Renal cortical epithelial cell (primary cell): Measurements from ENCODE around the gene SCGB1C2. TPM values are rescaled to one million over a fixed set of nuclear protein-coding genes. Genes with fewer than 3 reads are reported as not detected.
"Not testable (repeated sequence)": the region's sequence is repeated elsewhere in the genome, so short reads cannot be mapped to it uniquely, and the experiment has no call there.

Experiments used
- DNase-seq: peaks from one replicate; pipeline ENCODE4 v3.0.0-alpha.2; 2011; ENCODE audit warnings: low read depth
- total RNA-seq: library from RNA; depleted of rRNA; stranded (reverse); fragments of >200 nt; gene quantifications from 2 replicates; pipeline ENCODE4 v1.2.3, GENCODE V29; 2014

Gene SCGB1C2
- not detected in 2 replicates for total RNA-seq

DNA sequence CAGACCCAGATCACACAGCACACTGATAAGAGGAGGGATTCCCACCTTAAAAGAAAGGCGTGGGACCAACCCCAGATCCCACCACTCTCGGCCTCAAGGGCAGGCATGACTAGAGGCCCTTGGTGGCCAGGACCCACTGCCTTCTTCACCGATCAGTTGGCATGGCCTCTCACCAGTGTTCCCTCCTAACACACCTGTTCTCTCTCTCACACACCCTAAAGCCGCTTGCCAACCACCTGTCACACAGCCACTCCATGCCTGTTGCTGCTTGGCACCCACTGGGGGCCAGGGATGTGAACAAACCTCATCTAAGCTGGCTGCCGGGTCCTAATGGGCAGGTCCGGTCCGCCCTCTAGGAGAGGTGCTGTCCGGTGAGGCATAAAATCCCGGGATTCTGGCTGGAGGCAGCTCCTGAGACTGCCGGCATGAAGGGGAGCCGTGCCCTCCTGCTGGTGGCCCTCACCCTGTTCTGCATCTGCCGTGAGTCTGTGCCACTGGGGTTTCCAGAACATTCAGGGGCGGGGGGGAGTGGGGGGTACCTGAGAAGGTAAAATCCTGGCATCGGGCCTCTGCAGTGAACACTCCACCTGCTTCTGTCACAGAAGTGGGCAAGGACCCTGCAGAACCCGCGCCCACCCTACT is at the start of gene SCGB1C2:
Gene SCGB1C2 (plus strand): TSS at position 404 of the 642 bp plus-strand sequence. CDS start 22 bp downstream, at position 426.
- not testable (repeated sequence) for DNase-seq

DNA sequence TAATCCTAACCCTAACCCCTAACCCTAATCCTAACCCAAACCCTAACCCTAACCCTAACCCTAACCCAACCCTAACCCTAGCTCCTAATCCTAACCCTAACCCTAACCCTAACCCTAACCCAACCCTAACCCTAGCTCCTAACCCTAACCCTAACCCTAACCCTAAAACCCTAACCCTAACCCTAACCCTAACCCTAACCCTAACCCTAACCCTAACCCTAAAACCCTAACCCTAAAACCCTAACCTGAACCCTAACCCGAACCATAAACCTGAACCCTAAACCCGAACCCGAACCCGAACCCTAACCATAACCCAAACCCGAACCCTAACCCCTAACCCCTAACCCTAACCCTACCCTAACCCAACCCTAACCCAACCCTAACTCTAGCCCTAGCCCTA is 24.3 kb upstream of the SCGB1C2 start:
- not testable (repeated sequence) for DNase-seq

DNA sequence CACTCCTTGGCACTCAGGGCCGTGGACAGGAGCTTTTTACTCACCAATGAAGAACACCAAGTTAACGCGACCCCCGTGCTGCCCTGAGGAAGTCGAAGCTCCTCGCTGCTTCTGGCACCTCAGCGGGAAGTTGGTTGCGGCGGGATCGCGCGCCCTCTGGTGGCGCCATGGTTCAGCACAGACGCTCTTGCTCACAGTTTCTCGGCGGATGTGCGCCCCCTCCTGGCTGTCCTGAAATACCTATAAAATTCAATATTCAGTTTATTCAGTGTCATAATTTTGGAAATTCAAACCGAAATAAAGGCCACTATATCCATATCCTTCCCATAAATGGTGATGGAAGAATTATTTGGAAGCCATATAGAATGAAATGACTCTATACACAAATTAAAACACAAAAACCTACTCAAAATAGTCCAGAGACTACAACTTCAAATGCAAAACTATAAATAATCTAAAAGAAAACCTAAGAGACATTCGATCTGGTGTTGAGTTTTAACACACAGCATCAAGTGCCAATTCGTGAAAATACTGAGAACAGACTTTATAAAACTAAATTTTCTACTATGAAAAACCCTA is 18.9 kb upstream of the SCGB1C2 start:
- peak; percentile 24 for DNase-seq

DNA sequence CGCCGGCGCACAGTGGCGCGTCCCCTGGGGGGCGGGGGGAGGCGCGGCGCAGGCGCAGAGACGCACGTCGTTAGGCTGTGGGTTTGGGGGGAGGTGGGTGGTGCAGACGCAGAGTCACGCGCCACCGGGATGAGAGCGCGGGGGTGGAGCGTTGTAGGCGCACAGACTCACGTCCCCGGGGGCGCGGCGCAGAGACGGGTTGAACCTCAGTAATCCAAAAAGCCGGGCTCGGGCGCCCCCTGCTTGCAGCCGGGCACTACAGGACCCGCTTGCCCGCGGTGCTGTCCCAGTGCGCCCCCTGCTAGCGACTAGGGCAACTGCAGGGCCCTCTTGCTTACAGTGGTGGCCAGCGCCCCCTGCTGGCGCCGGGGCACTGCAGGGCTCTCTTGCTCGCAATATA is 3.4 kb upstream of the SCGB1C2 start:
- DNase-seq: not testable (repeated sequence)

DNA sequence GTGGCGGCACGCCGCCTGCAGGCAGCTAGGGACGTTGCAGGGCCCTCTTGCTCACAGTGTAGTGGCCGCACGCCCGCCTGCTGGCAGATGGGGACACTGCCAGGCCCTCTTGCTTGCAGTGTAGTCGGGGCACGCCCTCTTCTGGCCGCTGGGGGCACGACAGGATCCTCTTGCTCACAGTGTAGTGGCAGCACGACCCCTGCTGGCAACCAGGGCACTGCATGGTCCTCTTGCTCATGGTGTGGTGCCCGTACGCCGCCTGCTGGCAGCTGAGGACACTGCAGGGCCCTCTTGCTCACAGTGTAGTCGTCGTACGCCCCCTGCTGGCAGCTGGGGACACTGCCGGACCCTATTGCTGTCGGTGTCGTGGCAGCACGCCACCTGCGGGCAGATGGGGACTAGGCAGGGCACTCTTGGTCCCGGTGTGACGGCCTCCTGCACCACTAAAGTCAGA is 3.0 kb upstream of the SCGB1C2 start:
- not testable (repeated sequence) for DNase-seq

DNA sequence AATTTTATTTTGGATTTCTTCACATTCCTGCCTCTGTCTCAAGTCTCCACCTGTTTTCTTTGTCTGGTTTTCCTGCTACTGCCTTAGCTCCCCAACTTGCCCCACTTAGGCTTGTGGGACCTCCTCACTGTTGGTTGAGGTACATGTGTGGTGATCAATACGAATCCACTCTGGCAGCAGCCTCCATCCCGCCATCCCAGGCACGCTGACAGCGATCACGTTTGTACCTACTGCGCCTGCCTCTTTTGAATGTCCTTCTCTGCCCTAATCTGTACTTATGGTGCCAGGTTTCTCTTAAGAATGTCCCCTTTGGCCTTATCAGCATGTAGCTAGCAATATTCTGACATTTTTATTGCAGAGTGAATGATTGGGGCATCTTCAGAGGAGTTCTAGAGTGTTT is 2.3 kb upstream of the SCGB1C2 start:
- not testable (repeated sequence) for DNase-seq

DNA sequence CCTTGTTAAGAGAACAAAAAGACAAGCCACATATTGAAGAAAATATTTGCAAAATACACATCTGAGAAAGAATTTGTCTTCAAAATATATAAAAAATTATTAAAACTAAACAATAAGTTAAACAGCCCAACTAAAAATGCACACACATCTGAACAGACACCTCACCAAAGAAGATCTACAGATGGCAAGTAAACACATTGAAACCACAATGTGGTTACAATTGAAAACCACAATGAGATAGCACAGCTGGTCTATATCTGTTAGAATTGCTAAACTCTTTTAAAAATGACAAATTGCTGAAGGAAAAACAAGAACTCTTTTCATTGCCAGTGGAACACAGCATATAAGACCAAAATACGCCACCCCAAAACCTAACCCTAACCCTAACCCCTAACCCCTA is 1.5 kb upstream of the SCGB1C2 start:
- DNase-seq: not testable (repeated sequence)

DNA sequence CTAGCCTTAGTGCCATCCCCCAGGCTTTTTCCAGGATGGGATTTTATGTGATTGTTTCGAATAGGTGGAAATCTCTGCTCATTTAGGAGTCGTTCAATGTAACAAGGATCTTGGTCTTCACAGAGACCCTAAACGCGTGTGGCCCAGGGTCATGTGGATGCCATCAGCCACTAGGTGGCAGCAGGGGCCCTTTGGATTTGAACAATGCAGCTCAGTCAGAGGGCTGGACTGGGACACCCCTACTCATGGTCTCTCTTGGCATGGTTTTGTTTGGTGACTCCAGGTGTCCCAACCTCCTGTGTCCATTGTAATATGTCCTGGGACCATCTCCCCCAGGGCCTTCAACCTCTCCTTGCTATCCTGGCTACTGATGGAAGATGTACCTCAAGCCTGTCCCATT is 838 bp upstream of the SCGB1C2 start:
- DNase-seq: not testable (repeated sequence)

DNA sequence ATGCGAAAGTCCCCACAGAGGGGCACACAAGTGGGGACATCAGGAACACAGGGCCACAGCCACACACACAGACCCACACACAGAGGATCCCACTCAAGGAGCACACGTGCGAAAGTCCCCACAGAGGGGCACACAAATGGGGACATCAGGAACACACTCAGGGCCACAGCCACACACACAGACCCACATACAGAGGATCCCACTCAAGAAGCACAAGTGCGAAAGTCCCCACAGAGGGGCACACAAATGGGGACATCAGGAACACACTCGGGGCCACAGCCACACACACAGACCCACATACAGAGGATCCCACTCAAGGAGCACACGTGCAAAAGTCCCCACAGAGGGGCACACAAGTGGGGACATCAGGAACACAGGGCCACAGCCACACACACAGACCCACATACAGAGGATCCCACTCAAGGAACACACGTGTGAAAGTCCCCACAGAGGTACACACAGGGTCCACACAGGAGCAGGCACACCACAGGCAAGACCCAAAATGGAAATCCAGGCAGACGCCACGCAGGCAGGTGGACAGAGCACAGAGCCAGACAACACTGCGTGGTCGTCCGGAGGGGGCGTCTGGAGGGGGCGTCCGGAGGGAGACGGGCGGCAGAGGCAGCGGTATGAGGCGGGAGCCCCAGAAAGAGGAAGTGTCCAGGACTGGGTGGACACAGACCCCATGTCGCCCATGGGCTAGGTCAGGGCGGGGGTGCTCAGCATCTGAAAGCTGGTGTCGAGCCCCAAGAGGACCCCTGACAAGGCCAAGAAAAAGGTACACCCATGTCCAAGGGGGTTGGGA is 2.2 kb downstream of the SCGB1C2 start:
- DNase-seq: not testable (repeated sequence)

DNA sequence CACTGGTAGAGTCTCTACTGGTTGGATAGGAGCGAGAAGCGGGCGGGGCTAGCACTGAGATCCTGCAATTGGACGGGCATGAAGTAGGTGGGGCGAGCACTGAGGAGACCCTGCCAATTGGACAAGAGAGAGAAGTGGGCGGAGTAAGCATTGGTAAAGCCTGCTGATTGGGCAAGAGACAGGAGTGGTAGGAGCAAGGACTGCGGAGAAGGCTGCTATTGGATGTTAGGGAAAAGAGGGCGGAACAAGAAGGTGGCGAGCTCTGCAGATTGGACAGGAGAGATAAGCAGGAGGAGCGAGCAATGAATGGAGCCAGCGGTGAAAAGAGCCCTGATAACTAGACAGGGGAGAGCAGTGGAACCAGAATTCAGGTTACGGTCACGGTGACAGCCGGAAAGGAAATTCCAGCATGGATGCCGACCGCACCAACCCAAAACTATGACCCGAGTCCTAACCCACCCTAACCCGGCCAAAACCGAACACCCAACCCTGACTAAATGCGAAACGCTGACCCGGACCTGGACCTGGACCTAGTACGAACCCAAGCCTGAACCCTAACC is 4.8 kb downstream of the SCGB1C2 start:
- DNase-seq: peak; percentile 49

DNA sequence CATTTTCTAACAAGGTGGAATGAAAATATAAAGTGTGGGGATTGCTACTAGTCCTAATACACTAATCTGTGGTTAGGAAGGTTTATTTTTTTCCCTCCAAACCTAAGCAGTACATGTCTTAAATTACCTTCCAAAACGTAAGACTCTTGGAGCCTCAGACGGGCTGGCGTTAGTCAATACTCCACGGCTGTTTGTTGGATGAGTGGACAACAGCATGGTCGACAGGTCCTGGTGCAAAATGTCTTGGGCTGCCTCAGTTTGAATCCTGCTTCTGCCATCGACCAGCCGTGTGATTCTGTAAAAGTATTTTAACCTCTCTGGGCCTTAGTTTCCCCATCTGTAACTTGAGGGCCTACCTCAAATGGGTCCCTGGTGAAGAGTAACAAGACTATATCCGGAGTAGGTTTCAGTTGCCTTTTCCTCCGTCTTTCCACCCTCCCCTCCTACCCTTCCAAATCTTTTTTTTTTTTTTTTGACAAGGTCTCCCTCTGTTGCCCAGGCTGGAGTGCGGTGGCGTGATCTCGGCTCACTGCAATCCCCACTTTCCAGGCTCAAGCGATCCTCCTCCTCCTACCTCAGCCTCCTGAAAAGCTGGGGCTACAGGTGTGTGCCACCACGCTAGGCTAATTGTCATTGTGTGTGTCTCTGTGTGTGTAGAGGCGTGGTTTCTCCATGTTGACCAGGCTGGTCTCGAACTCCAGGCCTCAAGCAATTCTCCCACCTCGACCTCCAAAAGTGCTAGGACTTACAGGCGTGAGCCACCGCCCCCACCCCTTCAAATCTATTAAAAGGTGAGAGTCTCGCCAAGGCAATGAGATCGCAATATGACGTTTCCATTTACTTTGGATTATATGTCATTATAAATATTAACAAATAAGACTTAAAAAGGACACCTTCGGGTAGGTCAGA is 5.8 kb downstream of the SCGB1C2 start:
- DNase-seq: no peak

DNA sequence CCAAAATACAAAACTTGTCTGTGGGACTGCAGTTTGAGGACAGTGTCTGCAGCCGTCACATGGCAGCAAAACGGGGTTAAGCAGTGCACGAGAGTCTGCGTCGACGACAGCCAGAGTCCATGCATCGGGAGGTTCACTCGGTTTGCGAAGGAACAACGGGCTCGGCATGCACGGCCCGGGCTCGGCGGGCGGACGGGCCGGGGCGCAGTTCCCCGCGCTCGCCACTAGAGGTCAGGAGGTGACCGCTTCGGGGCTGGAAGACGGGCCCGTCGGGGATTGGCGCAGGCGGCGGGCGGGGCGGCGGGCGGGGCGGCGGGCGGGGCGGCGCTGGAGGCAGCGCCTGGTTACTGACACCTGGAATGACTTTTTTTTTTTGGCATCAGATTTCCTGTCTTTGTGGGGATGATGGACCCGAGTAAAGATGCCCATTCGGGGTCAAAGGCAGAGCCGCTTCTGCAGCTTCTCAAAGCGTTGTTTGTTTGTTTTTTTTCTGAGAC is 6.5 kb downstream of the SCGB1C2 start:
- peak; percentile 23 for DNase-seq

DNA sequence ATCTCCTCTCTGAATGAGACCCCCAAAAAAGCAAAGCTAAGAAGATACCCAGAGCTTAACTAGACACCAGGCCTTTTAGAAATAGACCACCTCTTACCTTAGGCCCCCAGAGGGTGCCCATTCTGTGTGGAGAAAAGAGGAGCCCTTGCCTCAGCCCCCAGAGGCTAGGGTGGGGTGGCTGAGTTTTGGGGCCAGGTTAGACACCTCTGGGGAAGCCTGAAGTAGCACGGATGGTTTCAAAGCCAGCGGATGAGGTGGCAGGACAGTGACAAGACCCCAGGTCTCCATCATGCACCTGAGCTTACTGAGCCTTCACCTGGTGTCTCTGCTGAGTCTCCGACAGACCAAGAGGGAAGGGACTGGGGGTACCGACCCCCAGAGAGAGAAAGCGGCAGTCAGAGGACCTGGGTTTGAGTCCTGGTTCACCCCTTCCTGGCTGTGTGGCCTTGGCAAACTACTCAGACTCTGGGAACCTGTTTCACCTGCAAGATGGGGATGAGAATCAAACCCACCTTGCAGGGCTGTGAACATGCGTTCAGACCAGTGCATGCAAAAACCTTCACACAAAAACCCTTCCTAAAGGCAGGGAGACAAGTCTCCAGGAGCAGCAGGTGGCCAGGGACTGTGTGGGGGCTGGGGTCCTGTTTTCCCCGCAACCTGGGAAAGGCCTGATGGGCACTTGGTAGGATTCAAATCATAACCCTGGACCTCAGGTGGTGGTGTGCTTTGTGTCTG is 7.7 kb downstream of the SCGB1C2 start:
- no peak for DNase-seq

DNA sequence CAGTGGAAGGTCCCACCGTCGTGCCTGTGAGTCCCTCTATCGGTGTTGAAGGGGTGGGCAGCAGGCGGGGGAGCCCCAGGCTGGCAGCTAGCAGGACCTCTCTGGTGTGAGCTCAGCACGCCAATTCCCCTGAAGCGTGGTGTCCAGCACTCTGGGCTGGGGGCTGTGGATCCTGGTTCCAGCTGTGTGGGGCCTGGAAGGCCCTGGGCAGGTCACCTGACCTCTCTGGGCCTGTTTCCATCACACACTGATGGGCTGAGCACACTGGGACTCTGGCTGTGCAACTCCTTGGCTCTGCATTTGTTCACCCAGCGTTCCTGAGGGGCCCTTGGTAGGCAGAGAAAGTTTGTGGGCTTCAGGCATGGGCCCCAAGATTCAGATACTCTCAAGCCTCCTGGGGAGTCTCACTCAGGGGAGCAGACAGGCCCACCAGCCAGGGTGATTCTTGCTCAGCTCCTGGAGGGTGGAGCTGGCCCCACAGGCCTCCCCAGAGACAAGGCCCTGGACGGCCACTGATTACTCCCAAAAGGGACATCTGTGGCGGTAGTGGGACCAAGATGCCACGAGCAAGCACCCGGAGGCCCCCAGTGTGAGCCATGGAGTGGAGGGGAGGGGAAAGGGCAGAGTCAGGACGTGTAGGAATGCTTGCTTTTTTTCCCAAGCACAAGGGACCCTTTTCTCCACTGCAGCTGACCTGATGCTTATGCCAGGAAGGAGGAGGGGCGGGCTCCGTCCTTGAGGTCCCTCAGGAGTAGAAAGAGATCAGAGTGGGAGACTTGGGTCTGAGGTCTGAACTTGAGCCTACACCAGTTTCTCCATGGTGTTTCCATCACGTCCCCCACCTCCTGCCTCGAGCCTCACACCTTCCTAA is 8.5 kb downstream of the SCGB1C2 start:
- no peak for DNase-seq

DNA sequence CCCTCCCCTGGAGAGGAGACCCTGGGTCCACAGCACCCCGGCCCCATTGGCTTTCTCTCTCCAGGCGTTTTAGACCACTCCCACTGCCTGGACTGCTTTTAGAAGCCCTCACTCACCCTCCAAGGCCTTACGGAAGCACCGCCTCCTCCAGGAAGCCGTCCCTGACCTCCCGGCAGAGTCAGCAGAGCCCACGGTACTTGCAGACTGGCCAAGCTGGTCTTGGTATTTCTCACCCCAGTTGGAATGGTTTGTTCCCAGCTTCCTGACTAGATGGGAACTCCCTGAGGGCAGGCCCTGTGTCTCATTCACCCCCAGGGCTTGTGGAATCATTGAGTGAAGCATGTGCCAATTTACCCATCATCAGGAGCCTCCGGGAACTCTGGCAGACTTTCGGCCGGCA is 9.2 kb downstream of the SCGB1C2 start:
- no peak for DNase-seq

DNA sequence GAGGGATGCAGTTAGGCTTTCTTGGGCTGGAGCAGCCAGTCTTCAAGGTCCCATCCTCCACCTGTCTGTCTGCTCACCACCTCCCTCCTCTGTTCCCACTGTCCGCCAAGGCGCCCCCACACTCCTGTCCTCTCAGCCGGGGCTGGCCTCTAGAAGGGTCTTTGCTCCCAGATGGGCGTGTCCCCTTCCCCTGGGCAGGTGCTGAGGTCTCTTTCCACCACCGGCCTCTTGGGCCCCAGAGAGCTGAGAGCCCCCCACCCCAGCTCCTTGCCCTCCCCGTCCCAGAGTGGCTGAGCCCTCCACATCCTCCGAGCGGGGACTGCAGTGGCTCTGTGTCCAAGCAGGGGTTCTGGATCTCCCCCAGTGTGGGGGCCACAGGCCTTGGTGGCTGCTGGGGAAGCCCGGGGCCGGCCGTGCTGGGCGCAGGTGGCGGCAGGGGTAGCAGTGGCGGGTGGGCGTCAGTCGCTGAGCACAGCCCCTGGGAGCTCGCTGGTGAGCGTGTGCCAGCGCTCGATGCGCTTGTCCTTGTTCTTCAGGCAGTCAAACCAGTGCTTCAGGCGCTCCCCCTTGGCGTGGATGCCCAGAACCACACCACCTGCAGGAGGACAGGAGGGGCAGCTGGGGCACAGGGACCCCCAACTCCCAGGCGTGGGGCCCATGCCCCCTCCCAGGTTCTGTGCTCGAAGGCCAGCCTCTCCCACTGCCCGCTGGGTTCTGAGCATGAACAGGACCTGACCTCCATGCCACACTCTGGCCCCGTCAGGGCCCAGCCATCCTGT is 9.8 kb downstream of the SCGB1C2 start:
- DNase-seq: no peak

DNA sequence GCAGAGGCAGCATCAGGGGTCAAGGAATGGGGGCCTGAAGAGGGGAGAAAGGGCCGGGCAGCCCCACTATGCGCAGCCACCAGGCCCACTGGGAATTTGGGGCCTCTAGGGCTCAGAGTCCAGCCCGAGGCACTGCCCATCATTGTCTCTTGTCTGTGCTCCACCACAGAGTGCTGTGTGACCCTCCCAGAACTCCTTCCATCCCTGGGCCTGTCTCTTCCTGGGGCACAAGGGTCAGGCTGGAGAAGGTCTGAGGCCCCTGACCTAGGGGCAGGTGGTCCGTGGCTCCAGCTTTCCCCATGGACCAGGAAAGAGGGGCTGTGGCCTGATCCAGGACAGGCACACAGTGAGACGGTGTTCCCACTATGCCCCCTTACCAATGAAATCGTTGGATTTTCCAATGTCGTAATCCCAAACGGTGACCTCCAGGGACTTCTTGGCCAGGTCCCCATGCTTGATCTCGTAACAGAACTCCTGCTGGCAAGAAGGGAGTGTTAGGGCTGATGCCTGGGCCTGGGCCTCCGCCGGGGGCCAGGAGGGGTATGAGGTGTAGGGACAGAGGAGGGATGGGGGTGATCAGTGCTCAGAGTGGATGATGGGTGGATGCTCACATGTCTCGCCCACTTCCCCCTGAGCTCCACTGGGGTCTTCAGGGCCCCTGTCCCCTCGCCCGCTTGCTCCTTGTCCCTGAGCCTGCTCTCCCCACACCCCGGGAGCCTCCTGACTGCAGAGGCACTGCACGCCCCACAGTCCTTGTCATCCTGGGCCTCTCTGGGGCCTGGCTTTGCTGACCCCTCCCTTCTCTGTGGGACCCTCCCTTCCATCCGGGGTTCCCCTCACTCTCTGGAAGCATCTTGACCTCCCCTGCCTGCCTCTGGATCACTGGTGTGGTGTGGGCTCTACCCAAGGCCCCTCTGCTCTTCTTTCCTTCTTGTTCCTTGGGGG is 10.7 kb downstream of the SCGB1C2 start:
- DNase-seq: no peak

DNA sequence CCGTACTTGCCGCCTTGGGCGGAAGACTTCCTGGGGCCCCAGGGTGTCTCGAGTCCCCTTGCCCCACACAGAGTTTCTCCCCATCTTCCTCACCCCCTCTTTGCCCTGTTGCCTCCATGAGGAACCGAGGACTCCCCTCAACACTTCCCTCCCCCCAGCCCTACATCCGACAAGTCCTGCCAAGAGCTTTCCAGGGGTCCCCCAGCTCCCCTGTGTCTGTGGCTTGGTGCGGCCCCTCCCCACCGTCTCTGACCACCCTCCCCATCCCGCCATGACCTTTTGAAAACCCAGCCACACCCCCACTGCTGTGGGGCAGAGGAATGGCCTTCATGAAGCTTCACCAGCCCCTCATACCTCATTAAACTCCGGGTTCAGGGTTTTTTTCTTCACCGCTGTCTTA is 11.4 kb downstream of the SCGB1C2 start:
- no peak for DNase-seq
